Measurements from ENCODE around the gene BCKDHB. TPM values are rescaled to one million over a fixed set of nuclear protein-coding genes. Genes with fewer than 3 reads are reported as not detected.

The BCKDHB gene
- total RNA-seq, 1 experiment from 2014 or later = 16.4 TPM

DNA sequence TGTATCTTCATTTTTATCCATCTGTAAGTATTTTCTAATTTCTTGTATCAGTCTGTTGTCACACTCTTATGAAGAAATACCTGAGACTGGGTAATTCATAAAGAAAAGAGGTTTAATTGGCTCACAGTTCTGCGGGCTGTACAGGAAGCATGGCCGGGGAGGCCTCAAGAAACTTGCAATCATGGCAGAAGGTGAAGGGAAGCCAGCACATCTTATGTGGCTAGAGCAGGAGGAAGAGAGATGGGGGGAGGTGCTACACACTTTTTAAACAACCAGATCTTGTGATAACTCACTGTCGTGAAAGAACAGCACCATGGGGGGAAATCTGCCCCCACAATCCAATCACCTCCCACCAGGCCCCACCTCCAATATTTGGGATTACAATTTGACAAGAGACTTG, 10.9 kb upstream of the BCKDHB start:
- CTCF ChIA-PET = interaction anchor here (0.6 to 0.7 kb wide), 2 partner anchors 11 to 70 kb away, joined by 3 read pairs; partner anchors contain the start of gene BCKDHB
- no peak overlapping the region for H3K27ac ChIP-seq (ENCODE audit: low read length)
- BruUV-seq (replicated peaks) = no TSS peak

DNA sequence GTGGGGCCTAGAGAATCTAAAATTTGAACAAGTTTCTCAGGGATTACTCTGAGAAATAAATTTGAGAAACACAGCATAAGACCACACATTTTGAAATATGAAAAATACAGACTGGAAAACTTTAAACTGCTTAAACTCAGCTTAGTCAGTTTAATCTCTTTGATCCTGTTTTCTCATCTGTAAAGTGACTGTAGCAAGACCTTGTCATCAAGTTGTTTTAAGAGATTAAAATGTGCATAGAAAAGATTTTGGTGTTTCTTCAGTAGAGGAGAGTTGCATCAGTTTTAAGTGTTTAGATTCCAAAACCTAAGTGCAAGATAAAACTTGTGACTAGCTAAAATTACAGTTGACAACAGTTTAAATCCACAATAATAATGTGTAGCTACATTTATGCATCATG, 8.1 kb upstream of the BCKDHB start:
- ChIA-PET POLR2A (no interaction called here), CTCF (no interaction called here)
- TF ChIP-seq, protein P1, sequence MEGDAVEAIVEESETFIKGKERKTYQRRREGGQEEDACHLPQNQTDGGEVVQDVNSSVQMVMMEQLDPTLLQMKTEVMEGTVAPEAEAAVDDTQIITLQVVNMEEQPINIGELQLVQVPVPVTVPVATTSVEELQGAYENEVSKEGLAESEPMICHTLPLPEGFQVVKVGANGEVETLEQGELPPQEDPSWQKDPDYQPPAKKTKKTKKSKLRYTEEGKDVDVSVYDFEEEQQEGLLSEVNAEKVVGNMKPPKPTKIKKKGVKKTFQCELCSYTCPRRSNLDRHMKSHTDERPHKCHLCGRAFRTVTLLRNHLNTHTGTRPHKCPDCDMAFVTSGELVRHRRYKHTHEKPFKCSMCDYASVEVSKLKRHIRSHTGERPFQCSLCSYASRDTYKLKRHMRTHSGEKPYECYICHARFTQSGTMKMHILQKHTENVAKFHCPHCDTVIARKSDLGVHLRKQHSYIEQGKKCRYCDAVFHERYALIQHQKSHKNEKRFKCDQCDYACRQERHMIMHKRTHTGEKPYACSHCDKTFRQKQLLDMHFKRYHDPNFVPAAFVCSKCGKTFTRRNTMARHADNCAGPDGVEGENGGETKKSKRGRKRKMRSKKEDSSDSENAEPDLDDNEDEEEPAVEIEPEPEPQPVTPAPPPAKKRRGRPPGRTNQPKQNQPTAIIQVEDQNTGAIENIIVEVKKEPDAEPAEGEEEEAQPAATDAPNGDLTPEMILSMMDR (IDR thresholded peaks at IDR 0.05) = no peak
- no peak for TF ChIP-seq POLR2AphosphoS5 (IDR thresholded peaks at IDR 0.05; ENCODE audit: low read depth, low read length)
- TF ChIP-seq REST (IDR thresholded peaks at IDR 0.05; ENCODE audit: insufficient read depth in 1 of 2, low read depth in 2 of 2, low read length in 1 of 2) = no peak
- no peak overlapping the region for H3K27ac ChIP-seq (ENCODE audit: low read length)
- H3K9me3 ChIP-seq (ENCODE audit: control insufficient read depth, insufficient read depth, low read depth, low read length) = no peaks in the 10 kb centered on the region
- peaks cover 8% of the 10 kb centered on the region; the same call in 1 of the 2 replicates for H3K27me3 ChIP-seq (ENCODE audit: control insufficient read depth, insufficient read depth, low read length)
- DNase-seq (ENCODE audit: low read depth, low spot score) (no peak), ATAC-seq (no peak)
- no TSS peak for BruUV-seq (replicated peaks)
- in situ Hi-C loops (cut with HindIII; ENCODE audit: low pct_unique_long_range_greater_than_20kb, low sequenced_read_pairs) (no loop called here), intact Hi-C loops (cut with micrococcal nuclease; ENCODE audit: unreplicated experiment) (no loop called here)
- H3K4me3 ChIP-seq (ENCODE audit: low read depth in 2 of 2, low read length in 2 of 2) = no peak overlapping the region
- no peaks in the 10 kb centered on the region for H3K36me3 ChIP-seq (ENCODE audit: control insufficient read depth, insufficient read depth, low read length)
- no peaks in the 10 kb centered on the region for H3K4me1 ChIP-seq (ENCODE audit: control insufficient read depth, insufficient read depth, low read length)

More for the DNA sequence above, 10.9 kb upstream of the BCKDHB start:
- Histone ChIP-seq H3K36me3 (ENCODE audit: control insufficient read depth, insufficient read depth, low read length) (no peaks in the 10 kb centered on the region), H3K9me3 (ENCODE audit: control insufficient read depth, insufficient read depth, low read depth, low read length) (no peaks in the 10 kb centered on the region), H3K4me3 (ENCODE audit: low read depth in 2 of 2, low read length in 2 of 2) (no peak overlapping the region), H3K4me1 (ENCODE audit: control insufficient read depth, insufficient read depth, low read length) (no peaks in the 10 kb centered on the region), H3K27me3 (ENCODE audit: control insufficient read depth, insufficient read depth, low read length) (peaks cover 8% of the 10 kb centered on the region; the same call in 1 of the 2 replicates)
- ATAC-seq (no peak), DNase-seq (ENCODE audit: low read depth, low spot score) (no peak)
- TF ChIP-seq, protein P1 (IDR thresholded peaks at IDR 0.05) = no peak
- TF ChIP-seq TCF7L2 (IDR thresholded peaks at IDR 0.05; ENCODE audit: low read depth, low read length) (no peak), POLR2AphosphoS5 (IDR thresholded peaks at IDR 0.05; ENCODE audit: low read depth, low read length) (no peak), REST (IDR thresholded peaks at IDR 0.05; ENCODE audit: insufficient read depth in 1 of 2, low read depth in 2 of 2, low read length in 1 of 2) (no peak), SIN3A (IDR thresholded peaks at IDR 0.05; ENCODE audit: borderline replicate concordance, insufficient read depth, low read depth, low read length) (no peak)
- in situ Hi-C loops (cut with HindIII; ENCODE audit: low pct_unique_long_range_greater_than_20kb, low sequenced_read_pairs) = no loop called here
- POLR2A ChIA-PET = no interaction called here
- intact Hi-C loops (cut with micrococcal nuclease; ENCODE audit: unreplicated experiment) = no loop called here
